GM19397 (cell line): ENCODE measurements around the gene SMAD4.
A peak's percentile ranks its signal among the peaks of the same experiment; 100 is the strongest.

Source experiments
- ATAC-seq: cut with Tn5 transposase; IDR thresholded peaks from one replicate; pipeline ENCODE4 v1.9.1; 2021; ENCODE audit warnings: mild to moderate bottlenecking, moderate library complexity; ENCODE audit not compliant: unreplicated experiment

SMAD4 gene

DNA sequence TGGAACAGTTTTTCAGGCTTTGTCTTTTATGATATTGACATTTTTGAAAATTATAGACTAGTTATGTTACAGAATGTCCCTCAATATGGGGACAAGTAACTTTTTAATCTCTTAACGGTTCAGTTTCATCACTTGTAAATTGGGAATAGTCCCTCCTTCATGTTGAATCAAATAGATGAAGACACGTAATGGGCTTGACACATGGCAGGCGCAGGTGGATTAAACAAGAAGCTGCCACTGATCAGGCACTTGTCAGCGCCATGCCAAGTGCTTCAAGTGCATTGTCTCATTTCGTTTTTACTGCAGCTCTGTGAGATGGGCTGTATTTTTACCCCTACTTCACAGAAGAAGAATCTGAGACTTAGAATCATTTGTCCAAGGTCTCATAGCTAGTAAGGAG, 9.5 kb upstream of the SMAD4 start:
- ATAC-seq = no peak

DNA sequence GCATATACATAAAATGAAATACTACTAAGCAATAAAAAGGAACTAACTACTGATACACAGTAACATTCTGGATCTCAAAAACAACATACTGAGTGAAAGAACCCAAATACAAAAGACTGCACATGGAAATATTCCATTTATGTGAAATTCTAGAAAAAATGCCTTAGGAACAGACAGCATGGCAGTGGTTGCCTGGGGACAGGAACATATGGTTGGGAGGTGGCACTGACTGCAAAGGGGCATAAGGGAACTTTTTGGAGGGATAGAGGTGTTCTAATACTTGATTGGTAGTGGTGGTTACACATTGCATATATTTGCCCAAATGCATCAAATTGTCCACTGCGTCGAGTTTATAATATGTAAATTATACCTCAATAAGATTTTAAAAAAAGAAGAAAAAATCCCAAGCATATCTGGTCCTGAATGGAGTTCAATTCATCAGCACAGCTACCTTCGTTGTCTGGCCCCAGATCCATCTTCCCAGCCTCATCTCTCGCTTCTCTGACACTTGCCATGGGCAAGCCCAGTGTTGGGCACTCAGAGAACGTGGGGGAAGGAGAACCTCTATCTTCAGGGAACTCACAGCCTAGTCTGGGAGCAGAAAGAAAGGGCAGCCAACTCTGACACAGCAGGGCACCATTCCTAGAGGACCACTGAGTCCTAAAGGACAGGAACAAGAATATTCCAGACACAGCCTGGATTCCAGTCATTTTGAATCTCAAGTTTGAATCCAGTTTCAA, 8.6 kb upstream of the SMAD4 start:
- ATAC-seq = no peak

DNA sequence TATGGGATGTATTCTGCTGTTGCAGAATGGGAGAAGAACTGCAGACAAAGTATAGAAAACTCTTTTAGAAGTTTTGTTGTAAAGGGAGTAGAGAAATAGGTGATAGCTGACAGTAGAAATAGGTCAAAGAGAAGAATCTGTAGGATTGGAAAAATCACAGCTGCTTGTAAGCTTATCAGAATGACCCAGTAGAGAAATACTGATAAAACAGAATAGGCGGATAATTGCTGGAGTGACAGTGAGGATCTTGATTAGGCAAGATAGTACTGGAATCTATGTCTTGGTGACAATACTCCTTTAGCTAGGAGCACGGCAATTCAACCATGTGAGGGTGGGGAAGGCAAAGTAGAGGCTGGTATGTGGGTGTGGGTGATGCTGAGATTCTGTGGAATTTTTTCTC, 4.5 kb upstream of the SMAD4 start:
- ATAC-seq = no peak

DNA sequence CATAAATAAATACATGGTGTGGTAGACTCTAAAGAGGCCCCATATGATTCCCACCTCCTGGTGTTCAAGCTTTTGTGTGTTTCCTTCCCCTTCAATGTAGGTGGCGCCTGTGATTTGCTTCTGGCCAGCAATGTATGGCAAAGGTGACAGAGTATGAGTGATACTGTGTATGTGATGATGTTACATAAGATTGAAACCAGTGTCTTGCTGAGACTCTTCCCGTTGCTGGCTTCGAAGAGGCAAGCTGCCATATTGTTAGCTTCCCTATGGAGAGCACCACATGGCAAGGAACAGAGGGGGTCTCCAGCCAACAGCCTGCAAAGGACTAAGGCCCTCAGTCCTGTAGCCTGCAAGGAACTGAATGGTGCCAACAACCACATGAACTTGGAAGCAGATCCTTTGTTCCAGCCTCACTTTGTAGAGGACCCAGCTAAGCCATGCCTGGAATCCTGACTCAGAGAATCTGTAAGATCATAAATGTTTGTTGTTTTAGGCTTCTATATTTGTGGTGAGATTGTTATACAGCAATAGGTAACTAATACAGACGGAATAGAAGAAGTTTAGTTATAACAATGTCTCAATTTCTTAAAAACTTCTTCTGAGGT, 1.7 kb upstream of the SMAD4 start:
- no peak for ATAC-seq

DNA sequence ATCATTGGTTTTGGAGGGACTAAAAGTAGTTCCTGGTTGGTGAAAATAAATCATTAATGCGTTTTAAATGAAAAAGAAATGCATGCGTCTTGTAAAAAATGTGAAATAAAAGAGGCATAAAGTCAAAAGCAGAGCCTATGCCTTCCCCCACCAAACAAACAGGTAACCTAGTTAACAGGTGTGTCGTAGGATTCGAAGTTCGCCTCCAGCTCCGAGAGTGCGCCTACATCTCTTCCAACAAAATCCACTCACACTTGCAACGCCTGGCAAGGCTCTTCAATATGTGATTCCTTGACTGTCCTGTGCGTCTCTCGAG, 677 bp upstream of the SMAD4 start:
- ATAC-seq = no peak

DNA sequence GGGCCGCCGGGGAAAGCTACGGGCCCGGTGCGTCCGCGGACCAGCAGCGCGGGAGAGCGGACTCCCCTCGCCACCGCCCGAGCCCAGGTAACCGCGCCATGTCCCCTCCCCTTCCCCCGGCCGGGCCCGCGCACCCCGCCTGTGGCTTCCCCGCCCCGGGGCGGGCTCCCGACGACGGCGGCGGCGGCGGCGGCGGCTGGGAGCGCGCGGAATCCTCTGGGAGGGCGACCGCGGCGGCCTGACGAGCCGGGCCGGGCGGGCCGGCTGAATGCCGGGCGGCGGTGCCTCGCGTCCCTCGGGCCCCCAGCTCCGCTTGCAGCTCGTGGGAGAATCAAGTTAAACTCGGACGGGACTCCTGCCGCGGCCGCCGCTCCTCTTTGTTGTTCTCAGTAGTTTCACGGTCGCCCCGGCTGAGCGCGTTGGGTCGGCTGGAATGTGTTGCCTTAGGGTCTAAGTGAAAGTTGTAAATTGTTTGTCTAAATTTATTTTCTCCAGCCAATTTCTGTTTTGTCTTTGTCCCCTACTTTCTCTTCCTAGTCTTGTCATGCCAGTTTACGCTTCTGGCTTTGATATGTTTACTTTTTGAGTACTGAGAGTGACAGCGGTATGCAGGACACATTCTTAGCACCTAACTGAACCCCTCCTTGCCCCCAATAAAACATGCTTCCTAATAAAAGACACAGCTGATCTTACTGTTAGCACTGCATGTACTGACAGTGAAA, 685 bp downstream of the SMAD4 start:
- peak; percentile 72 for ATAC-seq

DNA sequence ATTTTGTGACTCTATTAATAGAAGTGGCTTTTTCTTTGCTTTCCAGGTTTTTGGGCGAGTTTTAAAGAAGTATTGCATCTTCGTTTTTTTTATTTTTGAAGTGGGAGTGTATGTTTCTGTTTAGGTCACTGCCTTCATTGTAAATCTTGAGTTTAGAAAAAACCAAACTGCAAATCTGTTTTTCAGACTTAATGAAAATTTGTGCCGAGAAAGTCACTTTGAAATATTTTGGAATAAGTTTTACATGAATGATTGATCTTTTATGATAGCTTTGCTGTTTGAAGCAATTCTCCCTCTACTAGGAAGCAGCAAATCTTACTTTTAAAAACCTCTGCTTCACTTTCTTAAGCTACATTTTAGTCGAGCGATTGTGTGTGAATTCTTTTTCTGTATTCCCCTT, 2.2 kb downstream of the SMAD4 start:
- ATAC-seq = no peak

DNA sequence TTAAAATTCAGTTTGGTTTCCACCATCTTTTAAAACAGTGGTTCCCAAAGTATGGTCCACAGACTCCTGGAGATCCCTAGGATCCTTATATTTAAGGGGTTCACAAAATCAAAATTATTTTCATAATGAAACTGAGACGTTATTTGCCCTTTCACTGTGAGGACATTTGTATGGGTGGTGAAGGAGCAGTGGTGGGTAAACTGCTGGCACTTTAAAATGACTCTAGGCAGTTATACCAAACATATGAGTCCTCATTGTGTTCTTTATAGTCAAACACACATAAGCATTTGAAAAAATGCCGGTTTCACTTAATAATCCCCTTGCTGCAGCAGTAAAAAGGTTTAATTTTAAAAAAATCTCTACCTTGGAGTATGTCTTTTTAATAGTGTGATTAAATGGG, 7.2 kb downstream of the SMAD4 start:
- no peak for ATAC-seq

DNA sequence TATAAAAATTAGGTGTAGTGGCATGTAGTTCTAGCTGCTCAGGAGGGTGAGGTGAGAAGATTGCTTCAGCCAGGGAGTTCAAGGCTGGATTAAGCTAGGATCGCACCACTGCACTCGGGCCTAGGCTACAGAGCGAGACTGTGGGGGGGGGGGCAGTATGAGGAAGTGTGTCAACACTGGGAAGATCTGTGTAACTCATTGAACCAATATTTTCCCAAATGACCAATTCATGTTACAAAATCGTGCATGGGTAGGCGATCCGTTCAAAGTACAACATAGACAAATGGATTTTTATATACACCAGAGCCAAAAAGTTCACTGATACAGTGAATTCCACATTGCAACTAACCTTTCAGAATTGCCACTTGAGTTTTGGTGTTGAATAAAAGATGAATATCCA, 8.1 kb downstream of the SMAD4 start:
- no peak for ATAC-seq

DNA sequence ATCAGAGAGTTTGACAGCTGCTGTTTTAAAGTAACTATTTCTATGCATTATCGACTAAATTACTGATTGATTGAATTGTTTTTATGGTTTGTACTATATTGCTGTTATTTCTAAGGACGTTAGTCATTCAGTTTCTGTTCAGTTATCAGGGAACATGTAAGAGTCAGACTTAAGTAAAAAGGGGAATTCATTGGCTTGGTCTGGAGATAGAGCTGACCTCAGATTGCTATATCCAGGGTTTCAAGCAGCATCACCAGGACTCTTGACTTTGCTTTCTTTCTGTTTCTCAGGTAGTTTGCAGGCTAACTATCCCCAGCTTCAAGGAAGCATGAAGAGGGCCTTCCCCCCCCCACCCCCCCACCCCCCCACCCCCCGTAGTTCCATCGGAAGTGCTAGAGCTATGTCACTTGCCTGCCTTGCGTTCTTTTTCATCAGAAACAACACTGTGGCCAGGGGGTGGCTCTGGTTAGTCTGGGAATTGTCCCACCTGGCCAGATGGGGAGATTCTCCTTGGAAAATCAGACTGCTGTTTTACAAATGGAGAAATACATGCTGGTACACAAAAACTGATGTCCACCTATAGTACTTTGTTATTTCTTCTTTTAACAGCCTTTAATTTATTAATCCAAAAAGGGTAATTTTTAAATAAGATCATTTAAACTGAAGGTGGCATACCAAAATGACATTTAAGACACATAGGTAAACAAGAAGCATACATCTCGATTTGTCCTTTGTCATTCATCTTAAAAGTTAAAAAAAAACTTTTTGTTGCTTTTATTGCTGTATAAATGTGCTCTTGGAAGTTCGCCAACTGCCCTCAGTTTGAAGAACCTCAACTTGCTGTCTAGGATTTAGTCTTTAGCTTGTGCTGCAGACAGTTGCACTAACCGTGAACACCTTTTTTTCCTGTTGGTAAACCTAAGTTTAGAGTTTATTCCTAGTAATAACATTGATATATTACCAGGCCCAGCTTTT, 9.4 kb downstream of the SMAD4 start:
- no peak for ATAC-seq

DNA sequence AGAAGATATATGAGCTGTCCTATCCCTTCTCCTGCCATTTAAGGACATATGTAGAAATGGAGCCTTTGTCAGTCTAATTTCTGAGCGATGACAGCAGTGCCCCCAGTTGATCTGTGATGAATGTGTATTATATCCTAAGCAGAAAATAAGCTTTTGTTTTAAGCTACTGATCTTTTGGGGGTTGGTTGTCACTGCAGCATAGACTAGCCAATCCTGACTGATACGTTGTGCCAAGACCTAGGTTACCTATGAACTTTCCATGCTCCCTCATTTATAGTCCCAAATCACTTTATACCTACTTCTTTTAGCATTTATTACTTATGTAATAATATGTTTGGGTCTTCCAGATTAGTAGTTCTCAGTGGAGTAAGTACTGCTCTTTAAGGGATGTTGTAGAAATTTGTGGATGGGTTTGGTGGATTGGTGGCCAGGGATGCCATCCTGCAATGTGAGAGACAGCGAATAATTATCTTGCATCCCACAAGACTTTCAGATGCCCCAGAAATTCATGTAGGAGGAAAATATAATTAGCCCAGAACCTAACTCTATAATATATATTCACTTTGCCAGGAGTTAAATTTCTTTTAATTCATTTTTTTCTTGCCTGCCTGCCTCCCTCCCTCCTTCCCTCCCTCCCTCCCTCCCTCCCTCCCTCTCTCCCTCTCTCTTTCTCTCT, 11.8 kb downstream of the SMAD4 start:
- ATAC-seq = no peak

DNA sequence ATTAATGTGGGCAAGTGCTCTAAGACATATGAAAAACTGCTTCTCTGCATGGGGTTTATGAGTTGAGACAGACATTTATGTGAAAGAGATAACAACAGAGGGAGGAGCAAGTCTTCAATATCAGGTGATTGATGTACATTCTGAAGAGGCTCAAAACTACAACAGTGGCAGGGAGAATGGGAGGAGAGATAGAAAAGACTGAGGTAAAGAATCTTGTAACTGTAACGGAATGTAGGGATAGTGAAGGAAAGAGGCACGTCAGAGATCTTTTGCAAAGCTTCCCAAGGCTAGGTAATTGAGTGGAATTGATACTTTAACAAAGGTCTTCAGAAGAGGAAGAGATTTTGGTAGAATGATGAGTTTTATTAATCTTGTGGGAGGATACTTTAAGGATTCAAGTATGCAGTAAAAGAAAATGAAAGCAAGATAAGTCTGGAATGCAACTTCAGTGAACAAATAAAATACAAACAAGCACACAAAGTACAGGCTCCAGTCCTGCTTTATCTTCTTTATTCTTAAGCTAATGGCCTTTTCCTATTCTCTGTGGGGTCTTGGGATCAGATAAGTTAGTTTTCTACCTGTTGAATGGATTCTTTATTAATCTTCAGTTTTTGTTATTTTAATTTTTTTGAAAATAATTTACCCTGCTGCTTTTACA, 15.0 kb downstream of the SMAD4 start:
- ATAC-seq = no peak

DNA sequence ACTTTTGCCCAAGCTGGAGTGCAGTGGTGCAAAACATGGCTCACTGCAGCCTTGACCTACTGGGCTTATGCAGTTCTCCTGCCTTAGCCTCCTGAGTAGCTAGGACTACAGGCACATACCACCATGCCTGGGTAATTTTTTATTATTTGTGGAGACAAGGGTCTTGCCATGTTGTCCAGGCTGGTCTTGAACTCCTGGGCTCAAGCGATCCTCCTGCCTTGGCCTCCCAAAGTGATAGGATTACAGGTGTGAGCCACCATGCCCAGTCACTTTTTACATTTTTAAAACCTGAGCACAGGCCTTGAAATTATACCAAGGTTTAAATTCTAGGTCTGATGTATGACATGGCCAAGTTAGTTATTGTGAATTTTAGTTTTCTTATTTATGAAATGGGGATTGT, 18.2 kb downstream of the SMAD4 start:
- no peak for ATAC-seq

DNA sequence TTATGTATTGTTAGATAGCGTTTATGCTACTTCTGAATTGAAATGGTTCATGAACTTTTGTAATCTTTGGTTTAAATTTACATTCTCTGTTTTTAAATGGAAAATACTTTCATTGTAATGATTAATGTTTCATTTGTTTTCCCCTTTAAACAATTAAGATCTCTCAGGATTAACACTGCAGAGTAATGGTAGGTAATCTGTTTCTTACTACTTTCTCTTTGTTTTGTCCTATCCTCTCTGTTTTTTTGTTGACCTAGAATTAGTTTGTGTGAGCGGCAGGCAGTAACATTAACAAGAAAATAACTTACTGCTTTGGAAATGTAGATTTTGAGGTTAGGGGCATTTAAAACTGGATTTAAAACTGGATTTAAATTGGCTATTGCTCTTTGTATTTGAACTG, 19.1 kb downstream of the SMAD4 start:
- no peak for ATAC-seq

DNA sequence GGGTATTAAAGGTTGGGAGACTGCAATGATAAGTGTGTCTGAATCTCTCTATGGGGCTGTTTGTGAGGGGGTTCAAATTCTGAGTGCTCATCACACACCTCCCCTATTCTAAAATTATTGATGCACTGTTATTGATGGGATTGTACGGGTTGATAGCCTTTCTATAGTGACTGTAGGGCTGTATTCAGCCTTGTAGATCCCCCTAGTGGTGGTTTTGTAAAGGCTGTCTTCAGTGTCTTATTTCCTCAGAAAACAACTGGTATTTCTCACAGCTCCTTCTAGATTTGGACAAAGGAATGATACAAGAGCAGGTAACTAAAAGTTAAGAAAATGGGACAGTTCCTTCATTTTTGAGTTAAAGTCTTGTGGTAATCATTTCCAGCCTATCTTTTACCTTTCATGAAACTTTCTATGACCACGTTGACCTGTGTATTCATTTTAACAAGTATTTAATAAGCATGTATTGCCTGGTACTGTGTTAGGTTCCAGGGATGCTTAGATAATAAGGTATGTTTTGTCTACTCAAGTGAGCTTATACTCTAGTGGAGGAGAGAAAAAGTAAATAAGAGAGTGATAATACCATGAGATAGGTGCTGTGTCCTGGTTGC, 21.2 kb downstream of the SMAD4 start:
- peak; percentile 71 for ATAC-seq

DNA sequence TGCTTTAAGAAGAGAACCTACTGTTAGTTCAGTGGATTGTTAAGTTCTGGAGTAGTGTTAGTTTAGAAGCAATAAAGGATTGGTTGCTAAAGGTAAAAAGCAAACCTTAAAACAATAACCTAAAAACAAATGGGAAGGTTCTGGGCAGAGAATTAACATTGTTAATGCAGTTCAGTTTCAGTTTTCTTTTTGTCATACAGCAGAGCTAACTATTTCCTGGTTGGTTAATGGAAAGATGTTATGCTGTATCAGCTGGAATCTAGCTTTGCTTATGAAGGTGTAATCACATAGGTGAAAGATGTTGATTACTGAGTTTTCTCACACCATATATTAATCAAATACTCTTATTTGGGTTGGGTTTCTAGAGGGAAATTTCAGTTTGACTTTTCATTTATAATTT, 23.8 kb downstream of the SMAD4 start:
- ATAC-seq = peak; percentile 49

DNA sequence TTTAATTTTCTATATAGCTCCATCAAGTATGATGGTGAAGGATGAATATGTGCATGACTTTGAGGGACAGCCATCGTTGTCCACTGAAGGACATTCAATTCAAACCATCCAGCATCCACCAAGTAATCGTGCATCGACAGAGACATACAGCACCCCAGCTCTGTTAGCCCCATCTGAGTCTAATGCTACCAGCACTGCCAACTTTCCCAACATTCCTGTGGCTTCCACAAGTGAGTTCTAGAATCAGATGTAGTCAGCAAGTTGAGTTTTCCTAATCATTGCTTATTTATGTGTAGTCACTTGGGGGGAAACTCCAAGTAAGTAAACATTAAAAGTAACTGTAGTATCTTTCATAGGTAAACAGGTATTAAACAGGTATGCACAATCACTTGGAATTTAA, 24.8 kb downstream of the SMAD4 start:
- no peak for ATAC-seq

DNA sequence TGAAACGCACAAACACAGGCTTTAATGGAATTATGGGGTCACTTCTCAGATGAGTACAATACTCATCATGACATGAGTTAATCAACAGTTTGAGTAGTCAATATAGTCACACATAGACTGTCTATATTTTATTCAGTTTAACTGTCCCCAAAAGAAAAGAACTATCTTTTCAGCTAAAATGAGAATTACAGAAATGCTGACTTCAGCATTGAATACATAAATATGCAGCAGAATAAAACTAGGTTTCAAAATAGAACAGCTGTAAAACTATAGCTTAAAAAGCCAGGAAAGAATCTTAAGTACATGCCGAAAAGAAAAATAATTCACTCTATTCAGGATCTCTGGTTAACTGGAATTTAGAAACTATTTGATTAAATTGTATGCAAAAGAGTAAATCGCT, 30.0 kb downstream of the SMAD4 start:
- no peak for ATAC-seq

DNA sequence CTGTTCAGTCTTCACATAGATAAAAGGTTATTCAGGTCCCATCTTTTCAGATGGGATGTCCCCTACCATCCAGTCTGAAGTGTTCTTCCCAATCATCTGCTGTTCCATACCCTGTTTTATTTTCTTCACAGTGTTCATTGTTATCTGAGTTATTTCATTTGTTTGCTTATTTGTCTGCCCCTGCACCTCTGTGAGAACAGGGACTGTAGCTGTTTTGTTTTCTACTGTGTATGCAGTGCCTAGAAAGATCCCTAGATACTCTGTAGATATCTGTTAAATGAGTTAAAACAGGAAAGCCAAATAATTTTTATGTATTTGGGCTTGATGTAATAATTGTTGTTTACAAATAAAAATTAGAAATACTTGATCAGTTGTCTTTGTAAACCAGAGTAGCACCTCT, 34.2 kb downstream of the SMAD4 start:
- ATAC-seq = no peak

DNA sequence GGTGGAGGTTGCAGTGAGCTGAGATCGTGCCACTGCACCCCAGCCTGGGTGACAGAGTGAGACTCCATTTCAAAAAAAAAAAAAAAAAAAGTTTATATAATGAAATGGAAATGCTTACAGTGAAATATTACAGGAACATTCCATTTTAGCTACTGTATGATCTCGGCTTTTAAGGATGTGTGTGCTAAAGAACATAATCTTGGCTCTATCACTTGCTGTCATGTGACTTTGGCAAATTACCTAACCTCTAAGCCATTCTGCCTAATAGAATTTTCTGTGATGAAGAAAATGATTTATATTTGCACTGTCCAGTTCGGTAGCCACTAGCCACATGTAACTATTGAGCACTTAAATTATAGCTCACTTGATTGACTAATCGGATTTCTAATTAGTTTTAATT, 36.3 kb downstream of the SMAD4 start:
- no peak for ATAC-seq
